ENCODE results near the gene NIPBL.

The NIPBL gene

GRCh38 chr5:36881807-36882206 is 5.2 kb downstream of the NIPBL start:
- H3K9me3 ChIP-seq (ENCODE audit: low read length): no peaks in the 10 kb centered on the region
- no peaks in the 10 kb centered on the region for H3K27me3 ChIP-seq (ENCODE audit: insufficient read depth, low read length)
- no peak for TF ChIP-seq EZH2 (IDR thresholded peaks at IDR 0.05; ENCODE audit: borderline replicate concordance, low read length)
- TF ChIP-seq, protein P1, sequence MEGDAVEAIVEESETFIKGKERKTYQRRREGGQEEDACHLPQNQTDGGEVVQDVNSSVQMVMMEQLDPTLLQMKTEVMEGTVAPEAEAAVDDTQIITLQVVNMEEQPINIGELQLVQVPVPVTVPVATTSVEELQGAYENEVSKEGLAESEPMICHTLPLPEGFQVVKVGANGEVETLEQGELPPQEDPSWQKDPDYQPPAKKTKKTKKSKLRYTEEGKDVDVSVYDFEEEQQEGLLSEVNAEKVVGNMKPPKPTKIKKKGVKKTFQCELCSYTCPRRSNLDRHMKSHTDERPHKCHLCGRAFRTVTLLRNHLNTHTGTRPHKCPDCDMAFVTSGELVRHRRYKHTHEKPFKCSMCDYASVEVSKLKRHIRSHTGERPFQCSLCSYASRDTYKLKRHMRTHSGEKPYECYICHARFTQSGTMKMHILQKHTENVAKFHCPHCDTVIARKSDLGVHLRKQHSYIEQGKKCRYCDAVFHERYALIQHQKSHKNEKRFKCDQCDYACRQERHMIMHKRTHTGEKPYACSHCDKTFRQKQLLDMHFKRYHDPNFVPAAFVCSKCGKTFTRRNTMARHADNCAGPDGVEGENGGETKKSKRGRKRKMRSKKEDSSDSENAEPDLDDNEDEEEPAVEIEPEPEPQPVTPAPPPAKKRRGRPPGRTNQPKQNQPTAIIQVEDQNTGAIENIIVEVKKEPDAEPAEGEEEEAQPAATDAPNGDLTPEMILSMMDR (IDR thresholded peaks at IDR 0.05; ENCODE audit: low read length): no peak
- H3K4me1 ChIP-seq (ENCODE audit: insufficient read depth, low read length, severe bottlenecking): peaks cover 50% of the 10 kb centered on the region
- H3K36me3 ChIP-seq (ENCODE audit: insufficient read depth, low read length): peaks cover 11% of the 10 kb centered on the region; the same call in 1 of the 2 replicates
- no peaks in the 10 kb centered on the region for H3F3A ChIP-seq (ENCODE audit: insufficient read depth, low read length)
- no peak overlapping the region for H2AFZ ChIP-seq (ENCODE audit: low read length)
- H3K9ac ChIP-seq (ENCODE audit: low read length): no peak overlapping the region
- H3K27ac ChIP-seq (ENCODE audit: low read depth, low read length, poor library complexity, severe bottlenecking): no peak overlapping the region
- no peaks in the 10 kb centered on the region for H3K9me2 ChIP-seq (ENCODE audit: low read depth, low read length)
- H3K79me2 ChIP-seq (ENCODE audit: insufficient read depth, low read length): peaks cover 98% of the 10 kb centered on the region
- no peak overlapping the region for H3K4me3 ChIP-seq (ENCODE audit: low read depth, low read length, poor library complexity, severe bottlenecking)
- no peak overlapping the region for H3K4me2 ChIP-seq (ENCODE audit: low read length)
- H4K20me1 ChIP-seq (ENCODE audit: insufficient read depth, low read length): peaks cover 13% of the 10 kb centered on the region

- Histone ChIP-seq H3K9me3 (ENCODE audit: low read length) (no peaks in the 10 kb centered on the region), H3K27me3 (ENCODE audit: insufficient read depth, low read length) (no peaks in the 10 kb centered on the region), H3K27ac (ENCODE audit: low read depth, low read length, poor library complexity, severe bottlenecking) (no peak overlapping the region), H3K9me2 (ENCODE audit: low read depth, low read length) (no peaks in the 10 kb centered on the region), H4K20me1 (ENCODE audit: insufficient read depth, low read length) (peaks cover 13% of the 10 kb centered on the region), H3K9ac (ENCODE audit: low read length) (no peak overlapping the region), H3K4me3 (ENCODE audit: low read depth, low read length, poor library complexity, severe bottlenecking) (no peak overlapping the region), H3K4me1 (ENCODE audit: insufficient read depth, low read length, severe bottlenecking) (peaks cover 50% of the 10 kb centered on the region), H2AFZ (ENCODE audit: low read length) (no peak overlapping the region), H3K36me3 (ENCODE audit: insufficient read depth, low read length) (peaks cover 11% of the 10 kb centered on the region; the same call in 1 of the 2 replicates), H3F3A (ENCODE audit: insufficient read depth, low read length) (no peaks in the 10 kb centered on the region), H3K4me2 (ENCODE audit: low read length) (no peak overlapping the region; the same call in 1 of the 2 replicates), H3K79me2 (ENCODE audit: insufficient read depth, low read length) (peaks cover 100% of the 10 kb centered on the region)
- TF ChIP-seq, protein P1 (IDR thresholded peaks at IDR 0.05; ENCODE audit: low read length): no peak
- TF ChIP-seq EZH2 (IDR thresholded peaks at IDR 0.05; ENCODE audit: borderline replicate concordance, low read length): no peak
Observed at GRCh38 chr5:36882250-36882649, 5.7 kb downstream of the NIPBL start.

DNA sequence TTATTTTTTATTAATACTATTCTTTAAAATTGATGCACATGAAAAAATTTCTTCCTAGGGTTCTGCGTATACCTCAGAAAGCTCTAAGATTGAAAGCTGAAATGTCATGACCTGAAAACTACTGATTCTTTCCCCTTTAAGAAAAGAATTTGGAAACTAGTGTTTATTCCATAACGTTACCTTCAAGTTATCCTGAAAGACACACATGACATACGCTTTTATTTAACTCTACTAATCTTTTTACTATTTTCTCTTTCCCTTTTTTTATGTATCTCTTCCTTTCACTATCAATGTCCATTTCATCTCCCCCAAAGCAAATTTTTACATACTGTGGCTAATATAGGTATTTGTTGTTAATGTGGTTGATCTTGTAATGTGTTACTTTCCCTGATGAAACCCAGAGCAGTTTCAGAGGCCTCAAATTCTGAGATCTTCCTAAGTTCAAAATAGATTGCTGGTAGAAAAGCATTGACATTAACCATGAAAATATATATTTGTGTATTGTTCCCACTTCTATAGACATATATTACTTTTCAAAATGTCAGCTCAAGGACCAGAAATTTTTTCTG is 7.4 kb downstream of the NIPBL start:
- H3K27ac ChIP-seq (ENCODE audit: low read depth, low read length, poor library complexity, severe bottlenecking): no peak overlapping the region
- peaks cover 100% of the 10 kb centered on the region for H3K79me2 ChIP-seq (ENCODE audit: insufficient read depth, low read length)
- H3K9ac ChIP-seq (ENCODE audit: low read length): no peak overlapping the region
- peaks cover 16% of the 10 kb centered on the region for H4K20me1 ChIP-seq (ENCODE audit: insufficient read depth, low read length)
- no peak for TF ChIP-seq EZH2 (IDR thresholded peaks at IDR 0.05; ENCODE audit: borderline replicate concordance, low read length)
- TF ChIP-seq, protein P1 (IDR thresholded peaks at IDR 0.05; ENCODE audit: low read length): no peak
- no peak overlapping the region for H3K4me3 ChIP-seq (ENCODE audit: low read depth, low read length, poor library complexity, severe bottlenecking)
- H3K4me2 ChIP-seq (ENCODE audit: low read length): no peak overlapping the region
- peaks cover 41% of the 10 kb centered on the region for H3K4me1 ChIP-seq (ENCODE audit: insufficient read depth, low read length, severe bottlenecking)
- no peak overlapping the region for H2AFZ ChIP-seq (ENCODE audit: low read length)
- H3K36me3 ChIP-seq (ENCODE audit: insufficient read depth, low read length): peaks cover 14% of the 10 kb centered on the region; the same call in 1 of the 2 replicates
- no peaks in the 10 kb centered on the region for H3K9me3 ChIP-seq (ENCODE audit: low read length)
- H3K27me3 ChIP-seq (ENCODE audit: insufficient read depth, low read length): no peaks in the 10 kb centered on the region
- H3K9me2 ChIP-seq (ENCODE audit: low read depth, low read length): no peaks in the 10 kb centered on the region
- no peaks in the 10 kb centered on the region for H3F3A ChIP-seq (ENCODE audit: insufficient read depth, low read length)
